IMR-90 (cell line): Measurements from ENCODE around the gene MACF1. TPM values are rescaled to one million over a fixed set of nuclear protein-coding genes. Genes with fewer than 3 reads are reported as not detected.

ENCODE experiments used
- ATAC-seq: fragments of 200-7000 bp; cut with Tn5 transposase; 2 replicates; pipeline ENCODE4 v1.9.1; 2020; ENCODE audit warnings: low read depth, mild to moderate bottlenecking, moderate library complexity
- BruUV-seq: library from RNA; stranded (reverse); fragments of 400-500 nt; replicated peaks from 2 replicates; lab custom pipeline; 2021; lab: Mats Ljungman, UMichigan
- CTCF ChIA-PET: fragments of 300-600 bp; formaldehyde crosslinking; extraction: SDS; loops from one replicate; lab custom pipeline; 2021; ENCODE audit warnings: antibody characterized with exemption; lab: Yijun Ruan, JAX
- POLR2A ChIA-PET: fragments of 300-600 bp; sonication (Branson Sonifier 250); formaldehyde crosslinking; loops from one replicate; lab custom pipeline; 2022; ENCODE audit warnings: antibody characterized with exemption; ENCODE audit not compliant: unreplicated experiment; lab: Charles Lee
- DNase-seq: peaks from one replicate; pipeline ENCODE4 v3.0.0; 2013
- H2AFZ ChIP-seq: replicated peaks from 2 replicates; pipeline ENCODE3; 2013; ENCODE audit warnings: low read length, mild to moderate bottlenecking; ENCODE audit not compliant: poor library complexity
- H2AK5ac ChIP-seq: 2 replicates; pipeline ENCODE4 v1.6.1; 2013; ENCODE audit warnings: low read depth, low read length, inconsistent platforms
- H2AK9ac ChIP-seq: replicated peaks from 2 replicates; pipeline ENCODE3; 2013; ENCODE audit warnings: mild to moderate bottlenecking, low read depth, low read length, moderate library complexity; ENCODE audit not compliant: poor library complexity
- H2BK120ac ChIP-seq: 2 replicates; pipeline ENCODE4 v1.6.1; 2013; ENCODE audit warnings: low read depth, low read length, inconsistent platforms
- H2BK15ac ChIP-seq: 3 replicates; pipeline ENCODE4 v1.6.1; 2013; ENCODE audit warnings: low read depth, low read length, inconsistent platforms
- H2BK20ac ChIP-seq: 2 replicates; pipeline ENCODE4 v1.6.1; 2013; ENCODE audit warnings: low read depth, mild to moderate bottlenecking, inconsistent platforms, low read length, moderate library complexity
- H2BK5ac ChIP-seq: 2 replicates; pipeline ENCODE4 v1.6.1; 2013; ENCODE audit warnings: mild to moderate bottlenecking, low read depth, low read length, inconsistent platforms; ENCODE audit not compliant: poor library complexity, severe bottlenecking
- H3K14ac ChIP-seq: replicated peaks from 2 replicates; pipeline ENCODE4 v1.6.1; 2013; ENCODE audit warnings: low read depth, low read length, inconsistent platforms
- H3K18ac ChIP-seq: 2 replicates; pipeline ENCODE4 v1.6.1; 2013; ENCODE audit warnings: low read depth, low read length, control low read depth
- H3K23ac ChIP-seq: 2 replicates; pipeline ENCODE4 v1.6.1; 2013; ENCODE audit warnings: low read depth, low read length, inconsistent platforms
- H3K27ac ChIP-seq: 2 replicates; pipeline ENCODE4 v1.5.1; 2013; ENCODE audit warnings: mild to moderate bottlenecking, control low read depth, low read length; ENCODE audit not compliant: insufficient read depth
- H3K27me3 ChIP-seq: 2 replicates; pipeline ENCODE4 v1.6.1; 2013; ENCODE audit warnings: low read length; ENCODE audit not compliant: control insufficient read depth, insufficient read depth
- H3K36me3 ChIP-seq: 2 replicates; pipeline ENCODE4 v1.6.1; 2013; ENCODE audit warnings: low read length, mixed read lengths; ENCODE audit not compliant: control insufficient read depth, insufficient read depth
- H3K4ac ChIP-seq: 2 replicates; pipeline ENCODE4 v1.6.1; 2013; ENCODE audit warnings: low read depth, low read length, inconsistent platforms
- H3K4me1 ChIP-seq: 2 replicates; pipeline ENCODE4 v1.6.1; 2013; ENCODE audit warnings: low read length, mixed read lengths; ENCODE audit not compliant: control insufficient read depth, insufficient read depth
- H3K4me2 ChIP-seq: 2 replicates; pipeline ENCODE4 v1.6.1; 2013; ENCODE audit warnings: low read depth, mild to moderate bottlenecking, control low read depth, low read length, moderate library complexity
- H3K4me3 ChIP-seq: 2 replicates; pipeline ENCODE4 v1.5.1; 2013; ENCODE audit warnings: low read depth, mild to moderate bottlenecking, control low read depth, low read length, moderate library complexity; ENCODE audit not compliant: insufficient read depth
- H3K56ac ChIP-seq: 2 replicates; pipeline ENCODE4 v1.6.1; 2013; ENCODE audit warnings: low read length, inconsistent platforms; ENCODE audit not compliant: insufficient read depth; ENCODE audit errors: extremely low read depth
- H3K79me1 ChIP-seq, 2 experiments: 2 replicates each; pipeline ENCODE4 v1.6.1; 2013; ENCODE audit warnings: low read length in 2 of 2, inconsistent platforms in 1 of 2, low read depth in 1 of 2
- H3K9ac ChIP-seq: 2 replicates; pipeline ENCODE4 v1.6.1; 2013; ENCODE audit warnings: low read depth, low read length, control low read depth
- H3K9me1 ChIP-seq: 2 replicates; pipeline ENCODE4 v1.6.1; 2013; ENCODE audit warnings: low read length, inconsistent platforms; ENCODE audit not compliant: insufficient read depth
- H3K9me3 ChIP-seq: 2 replicates; pipeline ENCODE4 v1.6.1; 2013; ENCODE audit warnings: low read length; ENCODE audit not compliant: control insufficient read depth, insufficient read depth
- H4K20me1 ChIP-seq: 2 replicates; pipeline ENCODE4 v1.6.1; 2013; ENCODE audit warnings: low read length, inconsistent platforms; ENCODE audit not compliant: insufficient read depth
- H4K5ac ChIP-seq: 2 replicates; pipeline ENCODE4 v1.6.1; 2013; ENCODE audit warnings: mild to moderate bottlenecking, low read depth, low read length, control low read depth
- H4K8ac ChIP-seq, 2 experiments: 2 replicates each; pipeline ENCODE4 v1.6.1; 2013; ENCODE audit warnings: low read depth in 2 of 2, low read length in 2 of 2, control low read depth in 1 of 2, inconsistent platforms in 1 of 2
- H4K91ac ChIP-seq: 2 replicates; pipeline ENCODE4 v1.6.1; 2013; ENCODE audit warnings: low read depth, low read length, inconsistent platforms; ENCODE audit not compliant: insufficient read depth
- WGBS, 2 experiments: methylation state at CpG; one replicate each; pipeline versions ENCODE4 v1.1.5 to v1.1.7; 2013; ENCODE audit warnings: missing lambda C conversion rate in 2 of 2; ENCODE audit not compliant: insufficient read length in 1 of 2; ENCODE audit errors: extremely low coverage in 2 of 2; 5-methylcytosine and 5-hydroxymethylcytosine counted together
- dilution Hi-C: fragments of 300-500 bp; cut with HindIII; formaldehyde crosslinking; loops from one replicate; pipeline ENCODE4 v1.14.3; 2018; ENCODE audit warnings: low sequenced_read_pairs; ENCODE audit not compliant: unreplicated experiment
- in situ Hi-C: fragments of 300-500 bp; cut with MboI; formaldehyde crosslinking; loops from 3 replicates; pipeline ENCODE4 v1.14.3; 2019; ENCODE audit warnings: low sequenced_read_pairs, inconsistent platforms, mixed read lengths
- intact Hi-C: fragments of 100-400 bp; cut with micrococcal nuclease; formaldehyde crosslinking; loops from 2 replicates; pipeline ENCODE4 v1.10.0; 2022
- polyA plus RNA-seq, 3 experiments: library from polyadenylated mRNA; depleted of rRNA; stranded (reverse); fragments of >200 nt; gene quantifications; 2 replicates each; pipeline ENCODE4 v1.2.3, GENCODE V29; 2012; ENCODE audit warnings: low replicate concordance in 1 of 3
- total RNA-seq: library from RNA; depleted of rRNA; stranded (reverse); fragments of >200 nt; gene quantifications from 2 replicates; pipeline ENCODE4 v1.2.3, GENCODE V29; 2012
- TF ChIP-seq, protein P1 (sequence below): conservative IDR thresholded peaks from 2 replicates; pipeline ENCODE4 v1.5.1; 2012; ENCODE audit warnings: mild to moderate bottlenecking, low read depth, low read length, improper control_type of control experiment

The MACF1 gene
- total and polyA plus RNA-seq, 2 of the 4 experiments (the other 2 are of a cell fraction), result 67.6 to 369 TPM

DNA sequence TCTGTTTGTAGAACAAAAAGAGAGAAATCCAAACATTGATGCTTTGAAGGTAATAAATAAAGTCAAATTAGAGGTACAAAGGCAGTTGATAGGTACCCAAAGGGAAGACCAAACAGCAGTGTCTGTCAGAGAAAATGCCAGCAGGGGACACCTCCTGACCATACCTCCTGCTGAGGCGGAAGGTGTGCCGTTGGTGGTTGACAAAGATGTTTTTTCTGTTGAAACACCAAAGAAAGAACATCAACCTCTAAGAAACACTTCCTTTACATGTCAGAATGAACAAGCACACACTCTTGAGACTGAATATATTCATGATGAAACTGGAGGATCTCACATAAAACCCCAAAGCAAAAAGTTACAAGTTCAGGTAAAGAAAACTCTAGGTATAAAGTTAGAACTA, 128.3 kb downstream of the MACF1 start:
- no peak for ATAC-seq
- no peak overlapping the region for H3K4ac ChIP-seq
- H3K4me1 ChIP-seq, result no peaks in the 10 kb centered on the region
- no peak overlapping the region for H2BK20ac ChIP-seq
- TSS peak; percentile 7 for BruUV-seq
- no peak overlapping the region for H3K9ac ChIP-seq
- TF ChIP-seq, protein P1, sequence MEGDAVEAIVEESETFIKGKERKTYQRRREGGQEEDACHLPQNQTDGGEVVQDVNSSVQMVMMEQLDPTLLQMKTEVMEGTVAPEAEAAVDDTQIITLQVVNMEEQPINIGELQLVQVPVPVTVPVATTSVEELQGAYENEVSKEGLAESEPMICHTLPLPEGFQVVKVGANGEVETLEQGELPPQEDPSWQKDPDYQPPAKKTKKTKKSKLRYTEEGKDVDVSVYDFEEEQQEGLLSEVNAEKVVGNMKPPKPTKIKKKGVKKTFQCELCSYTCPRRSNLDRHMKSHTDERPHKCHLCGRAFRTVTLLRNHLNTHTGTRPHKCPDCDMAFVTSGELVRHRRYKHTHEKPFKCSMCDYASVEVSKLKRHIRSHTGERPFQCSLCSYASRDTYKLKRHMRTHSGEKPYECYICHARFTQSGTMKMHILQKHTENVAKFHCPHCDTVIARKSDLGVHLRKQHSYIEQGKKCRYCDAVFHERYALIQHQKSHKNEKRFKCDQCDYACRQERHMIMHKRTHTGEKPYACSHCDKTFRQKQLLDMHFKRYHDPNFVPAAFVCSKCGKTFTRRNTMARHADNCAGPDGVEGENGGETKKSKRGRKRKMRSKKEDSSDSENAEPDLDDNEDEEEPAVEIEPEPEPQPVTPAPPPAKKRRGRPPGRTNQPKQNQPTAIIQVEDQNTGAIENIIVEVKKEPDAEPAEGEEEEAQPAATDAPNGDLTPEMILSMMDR, result no peak
- H2AK5ac ChIP-seq, result no peak overlapping the region
- H3K23ac ChIP-seq, result no peak overlapping the region
- no peak overlapping the region for H3K18ac ChIP-seq
- intact Hi-C loops, result no loop called here
- H3K27me3 ChIP-seq, result no peaks in the 10 kb centered on the region
- H3K14ac ChIP-seq, result no peak overlapping the region
- H4K91ac ChIP-seq, result no peak overlapping the region
- H4K5ac ChIP-seq, result no peak overlapping the region
- POLR2A ChIA-PET, result no interaction called here
- no peak for DNase-seq
- no CpG with 5 or more reads among the region's 2 CpGs for WGBS, 2 experiments
- H4K8ac ChIP-seq, result no peak overlapping the region
- H3K4me3 ChIP-seq, result no peak overlapping the region
- H3K4me2 ChIP-seq, result no peak overlapping the region
- no peak overlapping the region for H2AK9ac ChIP-seq
- no peak overlapping the region for H2BK120ac ChIP-seq
- dilution Hi-C loops, result no loop called here
- no peaks in the 10 kb centered on the region for H3K9me3 ChIP-seq
- H3K56ac ChIP-seq, result no peak overlapping the region
- H2BK15ac ChIP-seq, result no peak overlapping the region
- peaks cover 38% of the 10 kb centered on the region for H3K36me3 ChIP-seq
- H2BK5ac ChIP-seq, result no peak overlapping the region
- CTCF ChIA-PET, result no interaction called here
- in situ Hi-C loops, result no loop called here
- H4K20me1 ChIP-seq, result no peaks in the 10 kb centered on the region; the same call in 1 of the 2 replicates
- H3K27ac ChIP-seq, result no peak overlapping the region
- H3K79me1 ChIP-seq, result peaks cover 29 to 36% of the 10 kb centered on the region in 2 experiments
- H2AFZ ChIP-seq, result no peak overlapping the region
- H3K9me1 ChIP-seq, result no peaks in the 10 kb centered on the region; the same call in 1 of the 2 replicates
